SH-SY5Y (cell line): ENCODE measurements around the gene WDR64.

Experiments
- GATA2 ChIP-seq: IDR thresholded peaks from 2 replicates; pipeline ENCODE4 v1.6.1; 2011; ENCODE audit warnings: mild to moderate bottlenecking, low read depth, low read length
- GATA3 ChIP-seq: IDR thresholded peaks from 2 replicates; pipeline ENCODE4 v1.6.1; 2011; ENCODE audit warnings: low read depth, mild to moderate bottlenecking, low read length, moderate library complexity

DNA sequence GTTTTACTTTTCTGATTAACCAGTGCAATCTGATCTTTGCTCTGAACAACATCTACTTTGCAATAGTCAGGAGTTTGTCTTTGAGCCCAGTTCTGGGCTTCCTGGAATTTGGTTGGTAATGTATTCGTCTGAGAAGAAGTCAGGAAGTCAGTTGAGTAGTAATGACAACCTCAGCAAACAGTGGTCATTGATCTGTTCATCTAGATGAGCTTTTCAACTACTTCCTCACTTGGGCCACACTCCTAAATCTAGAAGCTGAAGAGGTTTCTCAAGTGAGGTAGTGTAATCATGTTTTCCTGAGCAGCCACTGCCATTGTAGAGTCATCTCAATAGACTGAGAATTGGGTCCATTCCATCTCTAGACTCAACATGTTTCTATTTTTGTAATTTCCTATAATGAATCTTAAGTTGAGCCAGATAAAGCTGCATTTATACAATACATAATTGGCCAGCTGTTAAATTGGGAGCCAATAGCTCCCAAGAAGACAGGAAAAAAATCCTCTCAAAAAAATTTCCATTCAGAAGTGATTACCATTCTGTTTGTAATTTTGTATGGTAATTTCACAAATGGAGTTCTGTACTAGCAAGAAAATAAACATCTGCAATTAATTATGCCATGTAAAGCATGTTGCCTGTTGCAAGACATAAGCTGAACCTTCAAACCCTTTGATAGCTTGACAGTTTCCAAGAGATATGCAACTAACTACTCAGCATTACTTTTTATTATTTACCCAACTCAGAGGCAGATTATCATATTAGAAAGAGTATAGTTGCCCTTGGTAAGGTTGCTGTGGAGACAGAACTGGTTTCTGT is 49.6 kb downstream of the WDR64 start:
- TF ChIP-seq GATA2, result no peak
- TF ChIP-seq GATA3, result no peak
